Neural cell (in vitro differentiated cells): ENCODE measurements around the gene PDE9A. TPM values are rescaled to one million over a fixed set of nuclear protein-coding genes. Genes with fewer than 3 reads are reported as not detected.

Experiments used
- H2AFZ ChIP-seq: fragments of 200-600, 300-800 bp; sonication (generic), shearing (Covaris generic); 2 replicates; pipeline ENCODE4 v1.6.0; 2014; ENCODE audit warnings: low read depth, mild to moderate bottlenecking, antibody characterized with exemption, low read length, moderate library complexity
- H3F3A ChIP-seq: fragments of 200-600 bp; shearing (Covaris generic); 2 replicates; pipeline ENCODE4 v1.6.1; 2016; ENCODE audit warnings: mild to moderate bottlenecking, moderate library complexity, mixed read lengths, antibody characterized with exemption, low read length; ENCODE audit not compliant: insufficient read depth, poor library complexity, severe bottlenecking
- H3K27ac ChIP-seq: fragments of 200-600, 300-800 bp; sonication (generic), shearing (Covaris generic); 2 replicates; pipeline ENCODE4 v1.5.1; 2014; ENCODE audit warnings: mild to moderate bottlenecking, low read length, moderate library complexity
- H3K27me3 ChIP-seq: fragments of 300-800, 200-600 bp; sonication (generic), shearing (Covaris generic); 2 replicates; pipeline ENCODE4 v1.6.0; 2014; ENCODE audit warnings: mild to moderate bottlenecking, low read depth, low read length, moderate library complexity; ENCODE audit not compliant: insufficient read depth
- H3K36me3 ChIP-seq: fragments of 300-800, 200-600 bp; sonication (generic), shearing (Covaris generic); 2 replicates; pipeline ENCODE4 v1.5.1; 2014; ENCODE audit warnings: mild to moderate bottlenecking, antibody characterized with exemption, low read length, moderate library complexity; ENCODE audit not compliant: insufficient read depth
- H3K4me2 ChIP-seq: fragments of 300-800, 200-600 bp; sonication (generic), shearing (Covaris generic); 2 replicates; pipeline ENCODE4 v1.6.0; 2014; ENCODE audit warnings: mild to moderate bottlenecking, low read length
- H3K4me3 ChIP-seq: fragments of 300-800, 200-600 bp; sonication (generic), shearing (Covaris generic); 2 replicates; pipeline ENCODE4 v1.5.1; 2014; ENCODE audit warnings: mild to moderate bottlenecking, low read length, moderate library complexity
- H3K79me2 ChIP-seq: fragments of 200-600 bp; shearing (Covaris generic); replicated peaks from 2 replicates; pipeline ENCODE4 v1.6.0; 2014; ENCODE audit warnings: mild to moderate bottlenecking, low read length, moderate library complexity; ENCODE audit not compliant: insufficient read depth
- H3K9ac ChIP-seq: fragments of 300-800, 200-600 bp; sonication (generic), shearing (Covaris generic); 2 replicates; pipeline ENCODE4 v1.6.1; 2016; ENCODE audit warnings: mild to moderate bottlenecking, low read length, mixed read lengths
- H3K9me2 ChIP-seq: fragments of 200-600 bp; shearing (Covaris generic); 2 replicates; pipeline ENCODE4 v1.6.1; 2016; ENCODE audit warnings: mild to moderate bottlenecking, low read length, mixed read lengths; ENCODE audit not compliant: insufficient read depth
- H3K9me3 ChIP-seq: fragments of 200-600, 300-800 bp; sonication (generic), shearing (Covaris generic); 2 replicates; pipeline ENCODE4 v1.6.1; 2016; ENCODE audit warnings: mild to moderate bottlenecking, mixed run types, low read length, moderate library complexity, mixed read lengths
- H4K20me1 ChIP-seq: fragments of 200-600 bp; shearing (Covaris generic); 2 replicates; pipeline ENCODE4 v1.6.1; 2016; ENCODE audit warnings: mild to moderate bottlenecking, mixed run types; ENCODE audit not compliant: insufficient read depth
- EP300 ChIP-seq: fragments of 450-650 bp; conservative IDR thresholded peaks from 2 replicates; pipeline ENCODE4 v1.6.1; 2014; ENCODE audit warnings: antibody characterized with exemption, mild to moderate bottlenecking, moderate library complexity; ENCODE audit not compliant: poor library complexity, severe bottlenecking
- EZH2 ChIP-seq: fragments of 200-600, 300-800 bp; shearing (Covaris generic), sonication (generic); IDR thresholded peaks from 2 replicates; pipeline ENCODE4 v1.6.1; 2014; ENCODE audit warnings: antibody characterized with exemption, low read length, borderline replicate concordance, mild to moderate bottlenecking; ENCODE audit not compliant: insufficient read depth, poor library complexity, severe bottlenecking
- MXI1 ChIP-seq: fragments of 450-650 bp; conservative IDR thresholded peaks from 2 replicates; pipeline ENCODE4 v1.6.1; 2014; ENCODE audit warnings: antibody characterized with exemption, mild to moderate bottlenecking; ENCODE audit not compliant: poor library complexity, severe bottlenecking
- POLR2AphosphoS5 ChIP-seq: IDR thresholded peaks from 2 replicates; pipeline ENCODE4 v1.6.1; 2012
- RAD21 ChIP-seq: fragments of 450-650 bp; conservative IDR thresholded peaks from 2 replicates; pipeline ENCODE4 v1.6.1; 2014; ENCODE audit warnings: antibody characterized with exemption, mild to moderate bottlenecking, moderate library complexity
- REST ChIP-seq: IDR thresholded peaks from 2 replicates; pipeline ENCODE4 v1.6.1; 2012; ENCODE audit warnings: borderline replicate concordance
- SMC3 ChIP-seq: fragments of 450-650 bp; conservative IDR thresholded peaks from 2 replicates; pipeline ENCODE4 v1.6.1; 2014; ENCODE audit warnings: antibody characterized with exemption, mild to moderate bottlenecking, moderate library complexity; ENCODE audit not compliant: poor library complexity
- TAF1 ChIP-seq: IDR thresholded peaks from 2 replicates; pipeline ENCODE4 v1.6.1; 2012; ENCODE audit warnings: low read depth
- polyA plus RNA-seq: library from polyadenylated mRNA; depleted of rRNA; stranded (reverse); fragments of >200 nt; gene quantifications from 2 replicates; pipeline ENCODE4 v1.2.3, GENCODE V29; 2014
- TF ChIP-seq, protein P1 (sequence below): fragments of 450-650 bp; IDR thresholded peaks from 2 replicates; pipeline ENCODE4 v1.5.1; 2014; ENCODE audit warnings: antibody characterized with exemption, mild to moderate bottlenecking, moderate library complexity; ENCODE audit not compliant: poor library complexity, severe bottlenecking

Gene PDE9A
- polyA plus RNA-seq, 1 donor from 2014 or later = 32.2 TPM

GRCh38 chr21:42609811-42610210, 43.6 kb upstream of the PDE9A start:
- Histone ChIP-seq H3K9me2 (no peaks in the 10 kb centered on the region), H3K9ac (no peak overlapping the region), H3K4me2 (no peak overlapping the region), H3F3A (no peaks in the 10 kb centered on the region), H3K4me3 (no peak overlapping the region), H3K36me3 (no peaks in the 10 kb centered on the region), H3K27ac (no peak overlapping the region), H3K27me3 (no peaks in the 10 kb centered on the region), H3K9me3 (no peaks in the 10 kb centered on the region), H4K20me1 (no peaks in the 10 kb centered on the region), H3K79me2 (no peaks in the 10 kb centered on the region), H2AFZ (no peak overlapping the region)
- TF ChIP-seq EP300 (no peak), EZH2 (no peak), MXI1 (no peak), TAF1 (no peak), POLR2AphosphoS5 (no peak), RAD21 (no peak), SMC3 (no peak)

GRCh38 chr21:42611852-42612251, 41.6 kb upstream of the PDE9A start:
- H3K27me3 ChIP-seq = no peaks in the 10 kb centered on the region
- H4K20me1 ChIP-seq = no peaks in the 10 kb centered on the region
- TF ChIP-seq EZH2 (no peak), RAD21 (no peak), EP300 (no peak), REST (no peak), MXI1 (no peak), TAF1 (no peak)
- TF ChIP-seq, protein P1, sequence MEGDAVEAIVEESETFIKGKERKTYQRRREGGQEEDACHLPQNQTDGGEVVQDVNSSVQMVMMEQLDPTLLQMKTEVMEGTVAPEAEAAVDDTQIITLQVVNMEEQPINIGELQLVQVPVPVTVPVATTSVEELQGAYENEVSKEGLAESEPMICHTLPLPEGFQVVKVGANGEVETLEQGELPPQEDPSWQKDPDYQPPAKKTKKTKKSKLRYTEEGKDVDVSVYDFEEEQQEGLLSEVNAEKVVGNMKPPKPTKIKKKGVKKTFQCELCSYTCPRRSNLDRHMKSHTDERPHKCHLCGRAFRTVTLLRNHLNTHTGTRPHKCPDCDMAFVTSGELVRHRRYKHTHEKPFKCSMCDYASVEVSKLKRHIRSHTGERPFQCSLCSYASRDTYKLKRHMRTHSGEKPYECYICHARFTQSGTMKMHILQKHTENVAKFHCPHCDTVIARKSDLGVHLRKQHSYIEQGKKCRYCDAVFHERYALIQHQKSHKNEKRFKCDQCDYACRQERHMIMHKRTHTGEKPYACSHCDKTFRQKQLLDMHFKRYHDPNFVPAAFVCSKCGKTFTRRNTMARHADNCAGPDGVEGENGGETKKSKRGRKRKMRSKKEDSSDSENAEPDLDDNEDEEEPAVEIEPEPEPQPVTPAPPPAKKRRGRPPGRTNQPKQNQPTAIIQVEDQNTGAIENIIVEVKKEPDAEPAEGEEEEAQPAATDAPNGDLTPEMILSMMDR = no peak
- no peak overlapping the region for H3K9ac ChIP-seq
- H3K9me3 ChIP-seq = no peaks in the 10 kb centered on the region
- H3K36me3 ChIP-seq = no peaks in the 10 kb centered on the region
- H2AFZ ChIP-seq = no peak overlapping the region
- H3K79me2 ChIP-seq = no peaks in the 10 kb centered on the region
- no peak overlapping the region for H3K4me3 ChIP-seq
- H3K9me2 ChIP-seq = no peaks in the 10 kb centered on the region
- H3F3A ChIP-seq = no peaks in the 10 kb centered on the region
- no peak overlapping the region for H3K27ac ChIP-seq
- H3K4me2 ChIP-seq = no peak overlapping the region
